ENCODE measurements around the gene DNER. TPM values are rescaled to one million over a fixed set of nuclear protein-coding genes. Genes with fewer than 3 reads are reported as not detected.
A peak's percentile ranks its signal among the peaks of the same experiment; 100 is the strongest.

DNER gene
- total and polyA plus RNA-seq, 2 of the 4 experiments (the other 2 are of a cell fraction) = under 0.01 to 0.14 TPM

DNA sequence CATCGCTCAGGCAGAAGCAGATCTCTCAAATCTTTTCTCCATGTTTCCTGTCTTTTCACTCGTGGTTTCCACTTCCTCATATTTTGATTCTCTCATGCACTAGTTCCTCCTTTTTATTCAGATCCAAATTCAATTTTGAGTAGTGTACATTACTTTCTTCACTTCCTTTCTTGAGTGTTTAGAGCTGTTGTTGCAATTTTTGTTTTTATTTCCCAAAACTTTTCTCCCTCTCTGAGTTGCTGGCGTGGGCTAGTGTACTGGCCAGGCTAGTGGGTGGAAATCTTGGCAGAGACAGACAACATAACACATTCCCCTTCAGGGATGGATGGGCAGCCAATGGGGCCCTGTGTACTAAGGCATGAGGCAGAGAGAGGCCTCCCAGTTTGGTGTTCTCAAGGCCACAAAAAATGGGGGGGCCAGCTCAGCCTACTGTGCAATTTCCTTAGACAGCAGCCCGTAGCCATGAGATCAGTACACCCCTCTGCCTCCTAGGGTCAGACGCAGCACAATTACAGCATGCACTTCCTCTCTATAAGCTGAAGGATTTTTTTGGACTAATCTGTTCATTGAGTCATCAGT, 298.1 kb downstream of the DNER start:
- Histone ChIP-seq H3K9me1 (ENCODE audit: insufficient read depth, low read length) (no peaks in the 10 kb centered on the region), H3K4me1 (ENCODE audit: control insufficient read depth, insufficient read depth, low read length) (peaks cover 4% of the 10 kb centered on the region; the same call in 1 of the 2 replicates), H3K27me3 (ENCODE audit: control insufficient read depth, insufficient read depth, low read length) (no peaks in the 10 kb centered on the region), H4K8ac (ENCODE audit: low read depth in 2 of 2, low read length in 2 of 2) (0 out of 4 replicates have a peak overlapping the region, but pooled peaks of 1 of the 2 experiments have one; percentile 12), H3K4me2 (ENCODE audit: low read depth, low read length) (no peak overlapping the region), H2AK9ac (replicated peaks; ENCODE audit: low read depth, low read length, poor library complexity) (no peak overlapping the region), H2BK120ac (ENCODE audit: low read depth, low read length) (no peak overlapping the region), H2AK5ac (ENCODE audit: low read depth, low read length) (no peak overlapping the region), H3K36me3 (ENCODE audit: control insufficient read depth, insufficient read depth, low read length) (no peaks in the 10 kb centered on the region), H2BK5ac (ENCODE audit: low read depth, low read length, poor library complexity, severe bottlenecking) (no peak overlapping the region), H3K14ac (replicated peaks; ENCODE audit: low read depth, low read length) (no peak overlapping the region), H3K23ac (ENCODE audit: low read depth, low read length) (no peak overlapping the region), H3K9ac (ENCODE audit: low read depth, low read length) (no peak overlapping the region), H2BK20ac (ENCODE audit: low read depth, low read length) (peak overlapping the region; percentile 37; the same call in 1 of the 2 replicates), H3K56ac (ENCODE audit: extremely low read depth, insufficient read depth, low read length) (no peak overlapping the region), H3K27ac (ENCODE audit: insufficient read depth, low read length) (peak overlapping the region; percentile 17; the same call in 1 of the 2 replicates), H3K79me1 (ENCODE audit: low read depth in 1 of 2, low read length in 2 of 2) (no peaks in the 10 kb centered on the region), H3K18ac (ENCODE audit: low read depth, low read length) (no peak overlapping the region; the same call in 1 of the 2 replicates), H2AFZ (replicated peaks; ENCODE audit: low read length, poor library complexity) (peak overlapping the region; percentile 2), H4K5ac (ENCODE audit: low read depth, low read length) (0 out of 2 replicates have a peak overlapping the region, but pooled peaks have one; percentile 26), H3K4me3 (ENCODE audit: insufficient read depth, low read depth, low read length) (no peak overlapping the region), H4K20me1 (ENCODE audit: insufficient read depth, low read length) (no peaks in the 10 kb centered on the region), H3K9me3 (ENCODE audit: control insufficient read depth, insufficient read depth, low read length) (no peaks in the 10 kb centered on the region; the same call in 1 of the 2 replicates), H3K4ac (ENCODE audit: low read depth, low read length) (no peak overlapping the region), H4K91ac (ENCODE audit: insufficient read depth, low read depth, low read length) (no peak overlapping the region), H2BK15ac (ENCODE audit: low read depth, low read length) (0 out of 3 replicates have a peak overlapping the region, but pooled peaks have one; percentile 43)
- ATAC-seq (ENCODE audit: low read depth) (peak; percentile 85), DNase-seq (peak; percentile 47)
- dilution Hi-C loops (cut with HindIII; ENCODE audit: low sequenced_read_pairs, unreplicated experiment) (no loop called here), intact Hi-C loops (cut with micrococcal nuclease) (no loop called here), in situ Hi-C loops (cut with MboI; ENCODE audit: low sequenced_read_pairs) (no loop called here)
- ChIA-PET CTCF (no interaction called here), POLR2A (ENCODE audit: unreplicated experiment) (no interaction called here)
- BruUV-seq (replicated peaks) = no TSS peak
- WGBS, 2 experiments (ENCODE audit: extremely low coverage in 2 of 2, insufficient read length in 1 of 2) = no CpG with 5 or more reads among the region's 5 CpGs
- no peak for TF ChIP-seq FOS (IDR thresholded peaks at IDR 0.05; ENCODE audit: low read depth, low read length)
- no peak for TF ChIP-seq RAD21 (IDR thresholded peaks at IDR 0.05; ENCODE audit: low read length)
- no peak for TF ChIP-seq POLR2A (IDR thresholded peaks at IDR 0.05; ENCODE audit: low read depth, low read length)
- TF ChIP-seq CEBPB (IDR thresholded peaks at IDR 0.05; ENCODE audit: low read depth, low read length) = no peak
- TF ChIP-seq MAFK (IDR thresholded peaks at IDR 0.05; ENCODE audit: low read depth, low read length) = no peak
- no peak for TF ChIP-seq MXI1 (IDR thresholded peaks at IDR 0.05; ENCODE audit: borderline replicate concordance, low read depth, low read length)
- no peak for TF ChIP-seq CHD1 (IDR thresholded peaks at IDR 0.05; ENCODE audit: low read depth, low read length)
- TF ChIP-seq, protein P1, sequence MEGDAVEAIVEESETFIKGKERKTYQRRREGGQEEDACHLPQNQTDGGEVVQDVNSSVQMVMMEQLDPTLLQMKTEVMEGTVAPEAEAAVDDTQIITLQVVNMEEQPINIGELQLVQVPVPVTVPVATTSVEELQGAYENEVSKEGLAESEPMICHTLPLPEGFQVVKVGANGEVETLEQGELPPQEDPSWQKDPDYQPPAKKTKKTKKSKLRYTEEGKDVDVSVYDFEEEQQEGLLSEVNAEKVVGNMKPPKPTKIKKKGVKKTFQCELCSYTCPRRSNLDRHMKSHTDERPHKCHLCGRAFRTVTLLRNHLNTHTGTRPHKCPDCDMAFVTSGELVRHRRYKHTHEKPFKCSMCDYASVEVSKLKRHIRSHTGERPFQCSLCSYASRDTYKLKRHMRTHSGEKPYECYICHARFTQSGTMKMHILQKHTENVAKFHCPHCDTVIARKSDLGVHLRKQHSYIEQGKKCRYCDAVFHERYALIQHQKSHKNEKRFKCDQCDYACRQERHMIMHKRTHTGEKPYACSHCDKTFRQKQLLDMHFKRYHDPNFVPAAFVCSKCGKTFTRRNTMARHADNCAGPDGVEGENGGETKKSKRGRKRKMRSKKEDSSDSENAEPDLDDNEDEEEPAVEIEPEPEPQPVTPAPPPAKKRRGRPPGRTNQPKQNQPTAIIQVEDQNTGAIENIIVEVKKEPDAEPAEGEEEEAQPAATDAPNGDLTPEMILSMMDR (conservative IDR thresholded peaks at IDR 0.05; ENCODE audit: low read depth, low read length) = no peak
- no peak for TF ChIP-seq RCOR1 (IDR thresholded peaks at IDR 0.05; ENCODE audit: insufficient replicate concordance, low read length)
- no peak for TF ChIP-seq SMC3 (IDR thresholded peaks at IDR 0.05; ENCODE audit: low read depth, low read length)
- no peak for TF ChIP-seq RFX5 (IDR thresholded peaks at IDR 0.05; ENCODE audit: low read depth, low read length)
- no peak for TF ChIP-seq BHLHE40 (IDR thresholded peaks at IDR 0.05; ENCODE audit: low read depth, low read length)

Data from IMR-90 (cell line).